Ramos (cell line): ENCODE measurements around the gene ARHGAP8.

Experiments used
- in situ Hi-C: fragments of 300-500 bp; cut with MboI; formaldehyde crosslinking; loops from one replicate; pipeline ENCODE4 v1.14.3; 2022; ENCODE audit warnings: low sequenced_read_pairs; ENCODE audit not compliant: unreplicated experiment

The ARHGAP8 gene

DNA sequence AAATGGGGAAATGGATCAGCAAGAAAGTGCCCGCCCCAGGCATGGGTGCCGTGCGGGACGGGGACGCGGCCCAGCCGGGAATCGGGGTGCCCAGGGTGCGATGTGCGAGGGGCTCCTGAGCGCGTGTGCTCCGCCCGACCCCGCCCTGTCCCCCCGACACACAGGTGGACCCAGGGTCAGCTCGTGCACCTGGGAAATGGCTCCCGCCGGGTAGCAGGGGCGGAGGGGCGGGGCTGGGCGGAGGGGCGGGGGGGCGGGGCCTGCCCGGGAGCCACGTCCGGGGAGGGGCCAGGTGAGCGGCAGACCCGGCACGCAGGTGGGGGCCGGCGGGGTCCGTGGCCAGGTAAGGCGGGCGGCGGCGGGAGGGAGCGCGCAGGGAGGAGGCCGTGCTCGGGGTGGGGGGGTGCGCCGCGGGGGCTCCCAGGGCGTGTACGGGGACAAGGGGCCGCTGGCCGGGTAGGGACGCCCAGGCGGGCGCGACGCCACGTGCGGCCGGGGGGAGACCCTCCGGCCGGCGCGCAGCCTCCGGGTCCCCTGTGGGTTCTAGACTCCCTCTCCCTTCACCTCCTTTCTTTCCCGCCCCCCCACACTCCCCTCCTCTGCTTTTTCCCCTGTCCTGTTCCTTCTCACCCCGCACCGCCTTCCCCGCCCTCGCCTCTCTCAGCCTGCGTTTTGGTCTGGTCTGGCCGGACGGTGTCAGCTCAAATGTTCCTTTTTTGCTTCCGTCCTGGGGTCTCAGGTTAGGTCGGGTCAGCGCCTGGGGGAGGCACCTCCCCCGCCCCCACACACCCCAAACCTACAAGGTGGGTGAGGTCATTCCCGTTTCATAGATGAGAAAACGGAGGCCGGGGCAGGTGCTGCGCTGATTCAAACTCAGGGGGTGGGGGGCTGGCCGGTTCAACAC, at the start of gene ARHGAP8:
Gene ARHGAP8 (plus strand): TSS at position 291 of the 904 bp plus-strand sequence. CDS start 33,953 bp downstream, outside the sequence.
- in situ Hi-C loops: no loop called here

DNA sequence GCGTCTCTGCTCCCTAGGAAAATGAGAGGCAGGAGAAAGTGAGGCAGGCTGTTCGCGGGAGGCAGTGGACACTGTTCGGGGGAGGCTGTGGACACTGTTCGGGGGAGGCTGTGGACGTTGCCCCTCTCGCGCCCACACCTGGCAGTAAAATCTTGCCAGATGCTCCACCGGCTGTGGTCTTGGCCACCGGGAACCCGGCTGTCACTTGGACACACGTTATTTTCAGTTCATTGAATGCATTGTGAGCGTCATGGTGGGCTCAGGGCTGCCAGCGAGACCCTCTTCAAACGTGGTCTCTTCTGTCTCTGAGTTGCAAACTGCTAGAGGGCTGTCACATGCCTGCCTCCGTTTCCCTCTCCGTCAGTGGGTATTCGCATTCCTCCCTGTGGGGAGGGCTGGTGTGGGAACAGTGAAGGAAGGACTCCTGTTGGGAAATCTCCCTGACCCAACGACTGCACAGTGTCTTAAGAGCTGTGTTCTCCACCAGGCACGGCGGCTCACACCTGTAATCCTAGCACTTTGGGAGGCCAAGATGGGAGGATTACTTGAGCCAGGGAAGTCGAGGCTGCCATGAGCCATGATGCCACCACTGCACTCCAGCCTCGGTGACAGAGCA, 49.0 kb upstream of the ARHGAP8 start:
- in situ Hi-C loops: no loop called here

DNA sequence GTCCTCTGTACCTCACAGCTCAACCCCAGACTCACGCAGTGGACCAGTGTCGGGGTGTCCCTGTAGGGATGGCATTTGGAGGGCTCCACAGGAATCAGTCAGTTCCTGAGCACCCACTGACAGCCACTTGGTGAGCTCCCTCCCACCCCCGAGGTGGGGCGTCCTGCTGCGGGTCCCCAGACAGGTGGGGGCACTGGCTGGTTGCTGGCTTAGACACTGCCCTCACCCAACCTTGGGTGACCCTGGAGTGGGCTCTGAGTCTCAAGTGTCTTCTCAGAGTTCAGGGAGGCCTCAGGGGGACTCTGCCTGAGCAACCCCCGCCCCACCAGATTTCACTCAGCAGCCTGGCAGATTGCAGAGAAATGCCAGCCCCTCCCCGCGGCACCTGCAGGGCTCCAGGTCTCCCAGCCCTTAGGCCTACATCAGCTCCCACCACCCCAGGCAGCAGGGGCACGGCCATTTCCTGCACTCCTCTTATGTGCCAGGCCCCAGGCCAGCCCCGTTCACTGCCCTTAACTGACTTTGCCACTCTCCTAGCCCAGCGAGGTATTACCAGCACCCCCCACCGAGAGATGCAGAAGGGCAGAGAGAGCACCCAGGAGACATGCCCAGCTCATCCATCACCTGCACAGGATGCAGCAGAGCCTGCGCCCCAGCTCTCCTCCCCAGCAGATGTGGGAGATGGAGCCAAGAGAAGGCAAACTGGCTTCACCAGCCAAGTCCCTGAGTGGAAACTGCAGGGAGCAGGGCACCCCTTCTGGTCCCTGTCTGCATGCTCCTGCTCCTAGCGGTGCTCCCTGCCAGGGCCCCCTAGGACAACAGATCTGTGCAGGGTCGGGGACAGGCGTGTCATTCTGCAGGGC, 48.0 kb upstream of the ARHGAP8 start:
- in situ Hi-C loops: no loop called here

DNA sequence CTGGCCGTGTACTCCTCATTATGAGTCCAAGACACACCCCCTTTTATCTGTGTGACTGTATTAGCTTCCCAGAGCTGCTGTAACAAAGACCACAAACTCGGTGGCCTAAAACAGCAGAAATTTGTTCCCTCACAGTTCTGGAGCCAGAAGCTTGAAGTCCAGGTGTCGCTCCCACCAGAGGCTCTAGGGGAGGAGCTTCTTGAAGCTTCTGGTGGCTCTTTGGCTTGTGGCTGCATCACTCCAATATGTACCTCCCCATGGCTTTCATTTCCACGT, 47.4 kb upstream of the ARHGAP8 start:
- in situ Hi-C loops: no loop called here

DNA sequence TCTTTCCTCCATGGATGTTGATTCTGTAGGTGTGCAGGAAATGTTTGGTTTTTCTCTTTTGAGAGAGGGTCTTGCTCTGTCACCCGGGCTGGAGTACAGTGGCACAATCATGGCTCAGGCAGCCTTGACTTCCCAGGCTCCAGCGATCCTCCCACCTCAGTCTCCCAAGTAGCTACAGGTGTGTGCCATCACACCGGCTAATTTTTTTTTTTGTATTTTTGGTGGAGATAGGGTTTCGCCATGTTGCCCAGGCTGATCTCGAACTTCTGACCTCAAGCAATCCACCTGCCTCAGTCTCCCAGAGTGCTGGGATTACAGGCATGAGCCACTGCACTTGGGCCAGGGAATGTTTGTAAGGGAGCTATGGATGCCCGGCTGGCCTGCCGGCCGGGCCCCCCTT, 45.9 kb upstream of the ARHGAP8 start:
- in situ Hi-C loops: no loop called here

DNA sequence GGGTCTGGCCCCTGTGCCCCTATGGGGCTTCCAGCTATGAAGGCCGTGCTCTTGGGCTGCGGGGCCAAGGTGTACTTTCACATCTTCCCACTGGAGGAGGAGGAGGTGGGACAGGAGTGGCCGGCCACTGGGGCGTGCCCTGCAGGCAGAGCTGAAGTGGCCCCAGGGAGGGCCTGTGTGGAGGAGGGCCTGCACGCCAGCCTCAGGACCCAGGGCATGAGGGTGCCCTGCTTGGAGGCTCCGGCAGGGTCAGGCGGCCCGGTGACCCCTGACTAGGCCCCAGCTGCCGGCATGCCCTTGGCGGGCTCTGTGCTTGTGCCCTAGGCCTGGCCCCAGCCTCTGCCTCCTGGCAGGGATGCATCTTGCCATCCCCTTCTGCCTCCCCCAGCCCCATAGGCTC, 45.2 kb upstream of the ARHGAP8 start:
- in situ Hi-C loops: no loop called here

DNA sequence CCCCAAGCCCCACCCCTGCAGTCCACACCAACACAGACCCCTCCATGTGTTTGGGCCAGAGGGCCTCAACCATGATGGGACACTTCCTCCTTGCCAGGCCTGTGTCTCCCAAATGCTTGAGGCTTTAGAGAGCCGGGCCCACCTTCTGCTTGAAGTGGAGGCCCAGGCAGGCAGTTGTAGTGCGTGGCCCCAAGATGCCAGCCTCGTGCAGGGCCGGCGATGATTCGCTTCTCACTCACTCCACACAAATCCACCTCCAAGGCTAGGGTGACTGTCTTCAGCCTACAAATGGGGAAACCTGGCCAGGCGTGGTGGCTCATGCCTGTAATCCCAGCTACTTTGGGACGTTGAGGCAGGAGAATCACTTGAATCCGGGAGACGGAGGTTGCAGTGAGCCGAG, 44.6 kb upstream of the ARHGAP8 start:
- in situ Hi-C loops: no loop called here

DNA sequence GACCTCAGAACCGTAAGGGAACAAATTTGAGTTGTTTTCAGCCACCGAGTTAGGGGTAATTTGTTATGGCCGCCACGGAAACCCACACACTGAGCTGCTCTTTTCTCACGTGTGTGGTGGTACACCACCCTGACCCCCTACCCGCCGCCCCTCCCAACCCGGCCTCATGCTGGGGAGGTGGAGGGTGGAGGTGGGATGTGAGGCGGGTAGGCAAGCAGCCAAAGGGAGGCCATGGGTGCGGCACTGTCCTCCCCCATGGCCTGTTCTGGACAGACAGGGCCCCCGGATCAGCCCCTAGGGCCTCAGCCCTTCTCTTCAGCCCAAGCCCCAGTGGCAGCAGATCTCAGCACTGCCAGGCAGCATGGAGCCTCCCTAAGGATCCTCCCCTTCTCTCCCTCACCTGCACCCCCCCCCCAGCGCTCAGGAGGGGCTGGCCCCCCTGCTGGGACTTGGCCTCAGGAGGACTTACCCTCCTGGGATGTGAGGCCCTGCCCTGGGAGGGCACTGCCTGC, 42.4 kb upstream of the ARHGAP8 start:
- in situ Hi-C loops: no loop called here

DNA sequence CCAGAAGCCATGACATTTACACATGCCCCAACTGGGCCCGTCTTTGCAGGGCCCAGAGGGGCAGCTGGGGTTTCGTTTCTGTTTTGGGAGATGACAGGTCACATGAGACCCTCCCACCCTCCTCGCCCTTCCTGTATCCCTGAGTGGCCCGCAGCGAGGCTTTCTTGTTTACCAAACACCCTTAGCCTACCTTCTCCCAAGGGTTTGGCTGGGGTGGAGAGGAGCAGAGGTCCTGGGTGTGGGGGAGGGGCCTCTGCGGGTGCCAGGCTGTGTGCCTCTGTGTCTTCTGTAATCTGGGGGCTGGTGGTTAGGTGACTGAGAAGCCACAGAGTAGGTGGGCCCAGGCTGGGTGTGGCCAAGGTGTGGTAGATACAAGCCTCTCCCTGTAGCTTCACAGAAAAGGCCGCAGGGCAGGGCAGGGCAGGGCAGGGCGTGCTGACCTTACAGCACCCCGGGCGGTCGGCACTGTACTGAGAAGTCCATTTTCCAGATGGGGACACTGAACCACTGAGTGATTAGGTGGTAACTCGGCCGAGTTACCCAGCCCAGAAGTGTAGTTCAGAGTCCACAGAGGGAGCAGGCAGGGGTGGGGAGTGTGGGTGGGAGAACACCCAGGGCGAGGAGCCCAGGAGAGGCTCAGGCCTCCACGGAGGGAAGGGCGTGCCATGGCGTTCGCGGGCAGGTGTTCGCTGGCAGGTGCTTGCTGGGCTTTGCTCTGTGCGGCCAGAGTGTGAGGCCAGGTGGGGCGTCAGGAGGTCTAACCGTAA, 41.7 kb upstream of the ARHGAP8 start:
- in situ Hi-C loops: no loop called here

DNA sequence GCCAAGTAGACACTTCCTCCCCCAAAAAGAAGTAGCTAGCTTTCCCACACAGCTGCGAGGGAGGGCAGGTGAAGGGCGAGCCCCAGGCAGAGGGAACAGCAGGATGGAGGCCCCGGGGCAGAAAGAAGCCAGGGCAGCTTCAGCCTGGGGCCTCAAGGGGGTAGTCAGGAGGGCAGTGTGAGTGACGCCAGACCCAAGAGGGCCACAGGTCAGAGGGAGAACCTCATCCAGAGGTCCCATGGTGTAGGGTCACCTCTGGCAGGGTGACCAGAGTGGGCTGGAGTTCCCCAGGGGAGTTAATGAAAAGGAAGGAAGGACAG, 41.2 kb upstream of the ARHGAP8 start:
- in situ Hi-C loops: no loop called here

DNA sequence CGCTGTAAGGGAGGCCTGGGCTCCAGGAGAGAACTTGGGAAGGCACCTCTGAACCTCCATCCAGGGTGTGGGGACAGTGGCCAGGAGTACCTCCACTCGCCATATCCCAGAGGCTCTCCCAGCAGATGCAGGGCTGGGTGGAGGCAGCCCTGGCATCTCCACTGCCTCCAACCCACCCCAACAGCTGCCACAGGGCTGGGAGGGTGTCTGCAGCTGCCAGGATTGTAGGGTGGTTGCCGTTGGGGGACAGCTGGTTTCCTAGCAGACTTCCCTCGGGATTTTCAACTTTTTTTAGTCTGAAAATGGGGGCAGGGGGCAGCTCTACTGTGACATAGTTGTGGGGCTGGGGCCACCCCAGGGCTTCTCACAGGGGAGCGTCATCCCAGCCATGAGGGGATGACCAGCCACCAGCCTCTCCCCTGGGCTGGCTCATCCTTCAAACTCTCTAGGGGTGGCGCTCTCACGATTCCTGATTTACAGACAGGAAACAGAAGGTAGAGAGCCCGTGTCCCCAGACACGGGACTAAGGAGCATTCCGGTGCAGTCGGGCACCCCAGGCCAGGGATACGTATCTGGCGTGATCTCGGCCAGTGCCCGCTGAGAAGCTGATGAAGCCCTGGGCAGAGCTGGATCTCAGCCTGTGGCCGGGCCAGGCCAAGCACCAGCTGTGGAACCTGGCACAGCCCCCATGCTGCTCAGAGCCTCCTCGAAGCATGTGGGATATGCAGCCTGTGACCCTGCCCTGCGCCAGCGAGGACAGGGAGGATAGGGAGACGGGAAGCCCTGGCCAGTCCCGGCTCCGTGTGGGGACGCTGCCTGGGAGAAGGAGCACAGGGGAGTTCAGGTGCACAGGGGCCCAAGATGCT, 40.5 kb upstream of the ARHGAP8 start:
- in situ Hi-C loops: no loop called here

DNA sequence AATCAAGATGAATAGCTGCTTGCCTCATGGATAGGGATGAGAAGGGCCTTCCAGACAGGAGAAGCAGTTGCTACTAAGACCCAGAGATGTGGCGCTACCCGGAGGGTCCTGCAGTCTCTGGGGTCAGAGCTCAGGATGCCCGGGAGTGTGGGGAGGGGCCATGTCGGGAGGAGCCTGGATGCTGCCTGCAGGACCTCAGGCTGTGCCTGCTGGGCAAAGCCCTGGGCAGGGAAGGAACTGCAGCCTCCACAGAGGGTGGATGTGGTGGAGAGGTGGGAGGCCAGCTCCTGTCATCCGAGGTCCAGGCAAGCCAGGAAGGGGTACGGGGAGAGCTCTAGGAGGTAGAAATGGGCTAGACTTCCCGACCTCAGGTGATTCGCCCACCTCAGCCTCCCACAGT, 39.4 kb upstream of the ARHGAP8 start:
- in situ Hi-C loops: no loop called here

DNA sequence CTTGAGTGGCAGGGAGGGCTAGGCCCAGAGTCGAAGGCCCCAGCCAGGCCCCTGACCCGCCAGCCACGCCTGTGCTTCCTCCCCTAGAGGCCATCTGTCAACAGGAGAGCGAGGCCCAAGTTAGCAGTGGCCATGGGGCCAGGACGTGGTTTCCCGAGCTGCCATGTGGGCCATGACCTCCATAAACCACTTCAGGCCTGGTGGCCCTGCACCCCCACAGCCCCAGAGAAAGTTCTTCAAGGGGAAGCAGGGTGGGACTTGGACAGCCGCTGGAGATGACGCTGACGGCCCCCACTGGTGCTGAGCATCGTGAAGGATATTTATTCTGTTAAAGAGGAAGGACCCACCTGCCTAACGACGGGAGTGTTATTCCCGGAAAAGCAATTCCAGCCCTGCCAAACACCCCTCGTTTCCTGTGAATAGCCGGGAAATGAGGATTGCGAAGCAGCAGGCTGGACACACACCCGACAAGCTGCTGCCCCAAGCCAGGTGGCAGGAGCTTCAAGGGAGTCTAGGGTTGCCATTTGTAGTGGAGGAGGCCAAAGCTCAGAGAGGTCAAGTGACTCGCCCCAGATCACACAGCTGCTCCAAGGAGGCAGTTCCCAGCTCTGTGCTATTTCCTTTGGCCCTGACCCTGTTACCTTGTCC, 37.5 kb upstream of the ARHGAP8 start:
- in situ Hi-C loops: no loop called here

DNA sequence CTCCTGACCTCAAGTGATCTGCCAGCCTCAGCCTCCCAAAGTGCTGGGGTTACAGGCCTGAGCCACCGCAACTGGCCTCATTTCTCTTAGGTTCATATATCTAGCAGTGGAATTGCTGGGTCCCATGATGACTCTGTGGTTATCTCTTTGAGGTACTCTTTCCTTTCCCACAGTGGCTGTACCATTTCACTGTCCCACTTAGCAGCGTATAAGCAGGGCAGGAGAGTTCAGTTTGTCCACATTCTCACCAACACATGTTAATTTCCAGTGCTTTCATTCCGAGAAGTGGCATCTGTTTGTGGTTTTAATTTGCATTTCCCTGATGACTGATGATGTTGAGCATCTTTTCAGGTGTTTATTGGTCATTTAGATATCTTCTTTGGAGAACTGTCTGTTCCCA, 34.0 kb upstream of the ARHGAP8 start:
- in situ Hi-C loops: no loop called here

DNA sequence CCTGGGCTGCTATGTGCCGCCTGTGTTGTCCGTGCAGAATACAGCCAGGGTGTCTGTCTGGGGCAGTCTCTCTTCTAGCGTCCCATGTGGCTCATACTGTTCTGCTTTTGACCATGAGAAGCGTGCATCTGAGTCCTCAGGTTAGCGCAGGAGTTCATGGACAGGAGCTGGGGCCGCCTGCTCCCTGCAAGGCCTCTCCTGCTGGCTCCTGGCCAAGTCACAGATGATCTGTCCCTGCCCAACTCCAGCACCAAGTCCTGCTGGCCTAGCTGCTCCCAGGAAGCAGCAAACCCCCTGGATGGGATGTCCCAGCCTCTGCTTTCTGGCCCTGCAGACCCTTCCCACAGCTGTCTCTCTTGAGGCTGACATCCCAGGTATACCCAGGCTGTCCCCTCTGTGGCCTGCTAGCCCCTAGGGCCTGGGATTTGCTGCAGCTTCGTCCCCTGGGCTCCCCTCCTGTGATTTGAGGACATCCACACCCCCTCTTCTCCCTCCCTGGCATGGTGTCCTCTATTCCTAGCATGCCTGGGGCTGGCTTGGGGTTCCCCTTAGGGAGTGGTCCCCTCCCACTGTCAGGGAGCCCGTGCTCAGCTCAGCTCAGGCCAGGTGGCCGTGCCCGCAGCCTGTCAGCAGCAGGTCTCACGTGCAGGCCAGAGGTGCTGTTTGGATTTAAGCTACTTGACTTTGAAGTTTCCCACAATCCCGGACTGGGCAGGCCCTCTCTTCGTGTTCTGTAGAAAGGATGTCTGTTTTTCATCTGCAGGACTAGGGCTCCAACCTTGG, 32.6 kb upstream of the ARHGAP8 start:
- in situ Hi-C loops: no loop called here

DNA sequence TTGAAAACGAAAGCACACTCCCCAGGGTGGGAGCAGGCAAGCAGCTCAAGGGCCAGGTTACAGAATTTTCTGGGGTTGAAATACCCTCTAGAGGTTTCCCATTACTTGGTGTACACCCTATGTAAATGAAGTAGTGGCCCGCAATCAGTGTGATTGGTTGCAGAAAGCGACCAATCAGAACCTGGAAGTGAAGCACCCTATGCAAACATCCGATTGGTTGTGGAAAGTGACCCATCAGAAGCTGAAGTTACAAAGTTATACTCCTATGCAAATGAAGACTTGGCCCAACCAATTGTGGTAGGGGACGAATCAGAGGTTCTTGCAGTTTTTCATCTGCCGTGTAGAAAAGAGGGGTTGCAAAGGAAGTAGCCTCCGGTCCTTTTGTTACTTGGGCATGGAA, 31.2 kb upstream of the ARHGAP8 start:
- in situ Hi-C loops: no loop called here

DNA sequence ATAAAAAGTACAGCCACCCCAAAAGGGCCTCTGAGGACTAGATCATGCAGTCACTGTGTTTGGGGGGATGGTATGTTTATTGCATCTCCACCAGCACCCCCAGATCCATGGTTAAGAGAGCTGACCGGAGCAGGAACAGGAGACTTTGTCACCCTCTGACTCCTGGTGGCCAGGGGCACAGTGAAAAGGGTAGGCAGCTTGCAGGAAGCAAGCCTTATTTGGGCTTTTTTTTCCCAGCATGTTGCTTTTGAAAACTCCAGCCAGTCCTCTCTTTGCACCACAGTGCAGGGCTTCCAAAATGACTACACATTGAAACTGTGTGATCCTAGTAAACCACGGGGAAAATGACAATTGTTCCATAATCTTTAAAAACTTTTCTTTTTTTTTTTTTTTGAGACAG, 29.8 kb upstream of the ARHGAP8 start:
- in situ Hi-C loops: no loop called here

DNA sequence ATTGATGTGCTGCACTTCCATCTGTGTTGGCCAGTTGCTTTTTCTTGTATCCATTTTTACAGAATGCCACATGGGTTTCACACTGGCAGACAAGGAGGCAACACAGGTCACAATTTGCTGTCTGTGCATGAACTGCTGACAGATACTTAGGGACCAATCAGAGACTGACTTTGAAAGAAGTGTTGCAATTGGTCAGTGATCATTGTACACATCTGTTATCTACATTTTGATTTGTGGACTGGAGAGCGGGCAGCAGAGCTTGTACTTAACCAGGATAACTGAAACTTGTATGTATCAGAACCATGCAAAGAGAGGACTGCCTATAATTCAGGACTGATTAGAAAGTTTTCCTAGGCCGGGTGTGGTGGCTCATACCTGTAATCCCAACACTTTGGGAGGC, 28.6 kb upstream of the ARHGAP8 start:
- in situ Hi-C loops: no loop called here
